AG04449 (cell line): ENCODE data around the gene CD38.
"Not testable (repeated sequence)": the region's sequence is repeated elsewhere in the genome, so short reads cannot be mapped to it uniquely, and the experiment has no call there.

ENCODE experiments used
- CTCF ChIA-PET: fragments of 350-600 bp; formaldehyde crosslinking; extraction: SDS; loops from one replicate; lab custom pipeline; 2021; ENCODE audit warnings: antibody characterized with exemption; lab: Yijun Ruan, JAX
- POLR2A ChIA-PET: fragments of 400-600, 350-600 bp; formaldehyde crosslinking; extraction: SDS; loops from one replicate; lab custom pipeline; 2020; ENCODE audit warnings: antibody characterized with exemption, inconsistent platforms; lab: Yijun Ruan, JAX
- DNase-seq: peaks from one replicate; pipeline ENCODE4 v3.0.0-alpha.2; 2010; ENCODE audit warnings: low read depth, low spot score
- H3K4me3 ChIP-seq: 2 replicates; pipeline ENCODE4 v1.5.1; 2011; ENCODE audit warnings: low read depth, mild to moderate bottlenecking, control low read depth, low read length
- CTCF ChIP-seq: IDR thresholded peaks from one replicate; pipeline ENCODE4 v1.5.1; 2011; ENCODE audit warnings: mild to moderate bottlenecking, moderate library complexity, low read length, control low read depth, inconsistent platforms; ENCODE audit not compliant: insufficient read depth; ENCODE audit errors: missing control alignments

CD38 gene

GRCh38 chr4:15847746-15848145, 69.6 kb downstream of the CD38 start:
- POLR2A ChIA-PET: no interaction called here
- TF ChIP-seq CTCF: no peak
- H3K4me3 ChIP-seq: no peak overlapping the region
- DNase-seq: no peak
- CTCF ChIA-PET: interaction anchor here (2.3 to 3.5 kb wide), 2 partner anchors 35 to 42 kb away, joined by 14 to 15 read pairs; no protein-coding TSS in a partner anchor

- no peak overlapping the region for H3K4me3 ChIP-seq
- no peak for TF ChIP-seq CTCF
- CTCF ChIA-PET: interaction anchor here (1.7 to 3.5 kb wide), 3 partner anchors 11 to 43 kb away, joined by 4 to 15 read pairs (median 14); no protein-coding TSS in a partner anchor
- POLR2A ChIA-PET: no interaction called here
- DNase-seq: no peak
Measured at GRCh38 chr4:15848191-15848842, 70.2 kb downstream of the CD38 start.

- CTCF ChIA-PET: no interaction called here
- no peak for TF ChIP-seq CTCF
- no peak for DNase-seq
- no peak overlapping the region for H3K4me3 ChIP-seq
- POLR2A ChIA-PET: no interaction called here
Measured at GRCh38 chr4:15851969-15852368, 73.8 kb downstream of the CD38 start.

GRCh38 chr4:15852524-15852923, 74.4 kb downstream of the CD38 start:
- no peak overlapping the region for H3K4me3 ChIP-seq
- DNase-seq: no peak
- POLR2A ChIA-PET: no interaction called here
- no peak for TF ChIP-seq CTCF
- CTCF ChIA-PET: no interaction called here

GRCh38 chr4:15853345-15853744, 75.2 kb downstream of the CD38 start:
- POLR2A ChIA-PET: no interaction called here
- H3K4me3 ChIP-seq: no peak overlapping the region
- no peak for TF ChIP-seq CTCF
- DNase-seq: no peak
- CTCF ChIA-PET: no interaction called here

GRCh38 chr4:15855804-15856475, 77.8 kb downstream of the CD38 start:
- POLR2A ChIA-PET: no interaction called here
- CTCF ChIA-PET: interaction anchor here (0.7 to 1.4 kb wide), 4 partner anchors 27 to 218 kb away, joined by 3 to 8 read pairs (median 4); no protein-coding TSS in a partner anchor
- no peak for DNase-seq
- H3K4me3 ChIP-seq: no peak overlapping the region
- TF ChIP-seq CTCF: no peak

- CTCF ChIA-PET: interaction anchor here (0.6 to 4.7 kb wide), 5 partner anchors 21 to 141 kb away, joined by 3 to 20 read pairs (median 10); no protein-coding TSS in a partner anchor
- POLR2A ChIA-PET, H3K4me3 ChIP-seq, DNase-seq: not testable (repeated sequence)
Measured at GRCh38 chr4:15861198-15861597, 83.1 kb downstream of the CD38 start.
